ENCODE results near the gene FBXO44.
"Not testable (repeated sequence)": the region's sequence is repeated elsewhere in the genome, so short reads cannot be mapped to it uniquely, and the experiment has no call there.

FBXO44 gene

GRCh38 chr1:11654137-11654938, at the start of gene FBXO44, which contains the start of gene FBXO2:
Gene FBXO44, plus strand, starts transcription at chr1:11654877. Its CDS starts 959 bp downstream, at chr1:11655836.
Gene FBXO2, minus strand, starts transcription at chr1:11654429. Its CDS starts 89 bp downstream, at chr1:11654340.
- DNase-seq (ENCODE audit: low spot score), result no peak

GRCh38 chr1:11606775-11607174, 47.9 kb upstream of the FBXO44 start:
- DNase-seq (ENCODE audit: low spot score), result no peak

GRCh38 chr1:11608596-11609130, 46.0 kb upstream of the FBXO44 start:
- DNase-seq (ENCODE audit: low spot score), result not testable (repeated sequence)

- not testable (repeated sequence) for DNase-seq (ENCODE audit: low spot score)
Measured at GRCh38 chr1:11609378-11609777, 45.3 kb upstream of the FBXO44 start.

- DNase-seq (ENCODE audit: low spot score), result no peak
Measured at GRCh38 chr1:11610629-11611180, 44.0 kb upstream of the FBXO44 start.

GRCh38 chr1:11611638-11612327, 42.9 kb upstream of the FBXO44 start:
- DNase-seq (ENCODE audit: low spot score), result no peak

- no peak for DNase-seq (ENCODE audit: low spot score)
Measured at GRCh38 chr1:11613347-11613746, 41.3 kb upstream of the FBXO44 start.

GRCh38 chr1:11615090-11615489, 39.6 kb upstream of the FBXO44 start:
- no peak for DNase-seq (ENCODE audit: low spot score)

GRCh38 chr1:11616766-11617165, 37.9 kb upstream of the FBXO44 start:
- DNase-seq (ENCODE audit: low spot score), result no peak

GRCh38 chr1:11617314-11617713, 37.4 kb upstream of the FBXO44 start:
- DNase-seq (ENCODE audit: low spot score), result no peak

- DNase-seq (ENCODE audit: low spot score), result no peak
Measured at GRCh38 chr1:11617741-11618140, 36.9 kb upstream of the FBXO44 start.

- DNase-seq (ENCODE audit: low spot score), result no peak
Measured at GRCh38 chr1:11620405-11620804, 34.3 kb upstream of the FBXO44 start.

GRCh38 chr1:11620924-11621323, 33.8 kb upstream of the FBXO44 start:
- no peak for DNase-seq (ENCODE audit: low spot score)

GRCh38 chr1:11622398-11622797, 32.3 kb upstream of the FBXO44 start:
- DNase-seq (ENCODE audit: low spot score), result no peak

- no peak for DNase-seq (ENCODE audit: low spot score)
Measured at GRCh38 chr1:11623702-11624101, 31.0 kb upstream of the FBXO44 start.

- DNase-seq (ENCODE audit: low spot score), result no peak
Measured at GRCh38 chr1:11626551-11626950, 28.1 kb upstream of the FBXO44 start.

- DNase-seq (ENCODE audit: low spot score), result no peak
Measured at GRCh38 chr1:11628767-11629166, 25.9 kb upstream of the FBXO44 start.

GRCh38 chr1:11629184-11630016, 25.3 kb upstream of the FBXO44 start:
- no peak for DNase-seq (ENCODE audit: low spot score)

GRCh38 chr1:11634365-11635192, 20.1 kb upstream of the FBXO44 start:
- DNase-seq (ENCODE audit: low spot score), result no peak

GRCh38 chr1:11638121-11638520, 16.6 kb upstream of the FBXO44 start:
- no peak for DNase-seq (ENCODE audit: low spot score)

- DNase-seq (ENCODE audit: low spot score), result no peak
Measured at GRCh38 chr1:11639372-11639771, 15.3 kb upstream of the FBXO44 start.

All from COLO829 (cell line).